GM12878 (cell line): ENCODE data around the gene NTM. TPM values are rescaled to one million over a fixed set of nuclear protein-coding genes. Genes with fewer than 3 reads are reported as not detected.

ENCODE experiments used
- ATAC-seq: fragments of 200-7000 bp; cut with Tn5 transposase; 3 replicates; pipeline ENCODE4 v1.9.1; 2020; ENCODE audit warnings: mild to moderate bottlenecking, moderate library complexity
- BruUV-seq: library from RNA; stranded (reverse); fragments of 400-500 nt; replicated peaks from 2 replicates; lab custom pipeline; 2021; lab: Mats Ljungman, UMichigan
- CTCF ChIA-PET: fragments of 300-600 bp; sonication (Branson Sonifier 250); formaldehyde crosslinking; extraction: SDS; loops from one replicate; lab custom pipeline; 2021; ENCODE audit warnings: inconsistent platforms; lab: Yijun Ruan, JAX
- POLR2A ChIA-PET: fragments of 350-600 bp; formaldehyde crosslinking; extraction: SDS; loops from one replicate; lab custom pipeline; 2021; ENCODE audit warnings: inconsistent platforms; lab: Charles Lee
- RAD21 ChIA-PET: fragments of 300-600 bp; sonication (Branson Sonifier 250); formaldehyde crosslinking; loops from one replicate; lab custom pipeline; 2023; ENCODE audit warnings: antibody characterized with exemption; ENCODE audit not compliant: unreplicated experiment; lab: Charles Lee
- SMC1A ChIA-PET: fragments of 300-600 bp; sonication (Branson Sonifier 250); formaldehyde crosslinking; loops from one replicate; lab custom pipeline; 2023; ENCODE audit not compliant: unreplicated experiment, uncharacterized antibody; lab: Charles Lee
- DNase-seq: peaks from one replicate; pipeline ENCODE4 v3.0.0-alpha.2; 2011; ENCODE audit warnings: low read depth, low spot score
- FAIRE-seq: peaks from 3 replicates; lab custom pipeline; 2011; peaks lifted over from hg19 to GRCh38; lab: Jason Lieb, UNC
- H2AFZ ChIP-seq: 2 replicates; pipeline ENCODE4 v1.6.0; 2011; ENCODE audit warnings: low read depth, low read length, control low read depth; ENCODE audit not compliant: control insufficient read depth
- H3K27ac ChIP-seq: 2 replicates; pipeline ENCODE4 v1.5.1; 2011; ENCODE audit warnings: control low read depth; ENCODE audit not compliant: control insufficient read depth, insufficient read depth
- H3K27me3 ChIP-seq, 2 experiments: replicated peaks in 1 of 2; 2 replicates each; pipeline versions ENCODE4 v1.6.0 to v1.6.1; 2011; ENCODE audit warnings: low read length in 1 of 2; ENCODE audit not compliant: control insufficient read depth in 2 of 2, insufficient read depth in 2 of 2
- H3K36me3 ChIP-seq, 2 experiments: 2 replicates each; pipeline ENCODE4 v1.5.1; 2011; ENCODE audit warnings: low read length in 1 of 2; ENCODE audit not compliant: control insufficient read depth in 2 of 2, insufficient read depth in 2 of 2
- H3K4me1 ChIP-seq: 2 replicates; pipeline ENCODE4 v1.6.1; 2011; ENCODE audit warnings: mild to moderate bottlenecking, low read length, moderate library complexity, mixed read lengths; ENCODE audit not compliant: control insufficient read depth, insufficient read depth
- H3K4me2 ChIP-seq: 2 replicates; pipeline ENCODE4 v1.6.0; 2011; ENCODE audit warnings: control low read depth; ENCODE audit not compliant: control insufficient read depth, insufficient read depth
- H3K4me3 ChIP-seq: fragments of 200-600 bp; sonication (generic); 2 replicates; pipeline ENCODE4 v1.5.1; 2016
- H3K79me2 ChIP-seq: 2 replicates; pipeline ENCODE4 v1.6.0; 2011; ENCODE audit warnings: low read length; ENCODE audit not compliant: control insufficient read depth, insufficient read depth
- H3K9ac ChIP-seq: 2 replicates; pipeline ENCODE4 v1.8.0; 2011; ENCODE audit warnings: low read length, control low read depth, mixed read lengths; ENCODE audit not compliant: control insufficient read depth, insufficient read depth
- H3K9me3 ChIP-seq: replicated peaks from 3 replicates; pipeline ENCODE4 v1.5.1; 2011; ENCODE audit warnings: mild to moderate bottlenecking, low read length; ENCODE audit not compliant: control insufficient read depth, insufficient read depth
- H4K20me1 ChIP-seq: 2 replicates; pipeline ENCODE4 v1.6.0; 2011; ENCODE audit not compliant: control insufficient read depth, insufficient read depth
- CREM ChIP-seq: IDR thresholded peaks from 2 replicates; pipeline ENCODE4 v1.6.1; 2014; ENCODE audit warnings: antibody characterized with exemption, low read depth
- FOXK2 ChIP-seq: fragments of 450-650 bp; IDR thresholded peaks from 2 replicates; pipeline ENCODE4 v1.6.1; 2017; ENCODE audit warnings: mild to moderate bottlenecking, moderate library complexity
- IKZF1 ChIP-seq: fragments of 450-650 bp; conservative IDR thresholded peaks from 2 replicates; pipeline ENCODE4 v1.6.1; 2017; ENCODE audit warnings: antibody characterized with exemption, mild to moderate bottlenecking
- KLF5 ChIP-seq: fragments of 450-650 bp; IDR thresholded peaks from 2 replicates; pipeline ENCODE4 v1.6.1; 2014; ENCODE audit warnings: mild to moderate bottlenecking; ENCODE audit not compliant: partially characterized antibody
- MEF2B ChIP-seq: fragments of 450-650 bp; IDR thresholded peaks from 2 replicates; pipeline ENCODE4 v1.6.1; 2018; ENCODE audit warnings: mild to moderate bottlenecking, moderate library complexity; ENCODE audit not compliant: partially characterized antibody, poor library complexity, severe bottlenecking
- NR2C1 ChIP-seq: fragments of 450-650 bp; IDR thresholded peaks from 2 replicates; pipeline ENCODE4 v1.6.1; 2017; ENCODE audit warnings: antibody characterized with exemption, mild to moderate bottlenecking, moderate library complexity
- NR2C2 ChIP-seq: IDR thresholded peaks from 2 replicates; pipeline ENCODE4 v1.6.1; 2011; ENCODE audit warnings: borderline replicate concordance, low read depth; ENCODE audit not compliant: control insufficient read depth, insufficient read length
- SUPT20H ChIP-seq: IDR thresholded peaks from 2 replicates; pipeline ENCODE4 v1.6.1; 2011; ENCODE audit warnings: low read depth, mild to moderate bottlenecking, low read length, moderate library complexity, borderline replicate concordance; ENCODE audit not compliant: control insufficient read depth
- ZNF384 ChIP-seq: IDR thresholded peaks from 2 replicates; pipeline ENCODE4 v1.6.1; 2012; ENCODE audit warnings: low read depth, mild to moderate bottlenecking, low read length, improper control_type of control experiment, borderline replicate concordance
- ZNF592 ChIP-seq: fragments of 450-650 bp; IDR thresholded peaks from 2 replicates; pipeline ENCODE4 v1.6.1; 2017; ENCODE audit warnings: mild to moderate bottlenecking, moderate library complexity
- WGBS: methylation state at CpG from one replicate; pipeline ENCODE4 v1.1.6; 2016; ENCODE audit warnings: low lambda C conversion rate; ENCODE audit not compliant: insufficient replicate concordance, insufficient coverage; ENCODE audit errors: missing lambda C conversion rate; 5-methylcytosine and 5-hydroxymethylcytosine counted together
- in situ Hi-C: fragments of 300-500 bp; cut with MboI; formaldehyde crosslinking; loops from 9 replicates; pipeline ENCODE4 v1.14.3; 2018; ENCODE audit warnings: mixed read lengths
- intact Hi-C: fragments of 100-400 bp; cut with micrococcal nuclease; formaldehyde crosslinking; loops from one replicate; pipeline ENCODE4 v1.14.2; 2022; ENCODE audit not compliant: unreplicated experiment
- polyA plus RNA-seq, 11 experiments: library from polyadenylated mRNA; depleted of rRNA in 4 of 11; unstranded in 6 of 11; stranded (reverse) in 5 of 11; fragments of >200 nt; fragmentation: Nextera tagmentation in 4 of 11; fragmentation: Illumina TruSeq in 1 of 11; extraction: Ambion mirVana in 4 of 11; extraction: Trizol in 1 of 11; gene quantifications; 1 replicate in 1 of 11; 2 replicates in 10 of 11; pipeline versions ENCODE4 v1.2.1 to v1.2.3, GENCODE V29; 2011 to 2016; ENCODE audit warnings: inconsistent platforms in 2 of 11, missing spikeins in 2 of 11, low read depth in 1 of 11
- total RNA-seq, 4 experiments: library from RNA; depleted of rRNA in 3 of 4; stranded (reverse); fragments of >200 nt in 3 of 4; fragmentation: Illumina TruSeq in 1 of 4; extraction: Trizol in 1 of 4; gene quantifications; 2 replicates each; pipeline versions ENCODE4 v1.2.1 to v1.2.3, GENCODE V29; 2013 to 2021

NTM gene
- total and polyA plus RNA-seq, 10 of the 15 experiments (the other 5 are each of a cell fraction or from before 2014, with no cell fraction given) = not detected

GRCh38 chr11:132131047-132131446 is 760.6 kb downstream of the NTM start:
- no peaks in the 10 kb centered on the region for H3K4me1 ChIP-seq
- intact Hi-C loops = no loop called here
- in situ Hi-C loops = no loop called here
- H3K36me3 ChIP-seq = no peaks in the 10 kb centered on the region
- no peak overlapping the region for H3K4me3 ChIP-seq
- ChIA-PET CTCF (interaction anchor here (0.7 to 2.0 kb wide), 2 partner anchors 167 to 263 kb away, joined by 3 to 7 read pairs; no protein-coding TSS in a partner anchor), RAD21 (no interaction called here), POLR2A (no interaction called here), SMC1A (no interaction called here)
- H3K27ac ChIP-seq = no peak overlapping the region
- H3K27me3 ChIP-seq = peaks cover 0 to 2% of the 10 kb centered on the region in 2 experiments; a peak in 2 of 4 replicates
- H3K9ac ChIP-seq = no peak overlapping the region
- TF ChIP-seq SUPT20H = no peak
- TF ChIP-seq ZNF592 = no peak
- TF ChIP-seq MEF2B = no peak
- no peak for TF ChIP-seq ZNF384
- TF ChIP-seq KLF5 = no peak
- no peak for TF ChIP-seq CREM
- no peak for TF ChIP-seq FOXK2
- no peak for TF ChIP-seq NR2C1
- TF ChIP-seq IKZF1 = no peak
- no peak for TF ChIP-seq NR2C2
- no peaks in the 10 kb centered on the region for H3K79me2 ChIP-seq
- no peak for ATAC-seq
- no peak overlapping the region for H3K4me2 ChIP-seq
- no peak overlapping the region for H2AFZ ChIP-seq
- no TSS peak for BruUV-seq
- no peak for DNase-seq
- no peaks in the 10 kb centered on the region for H4K20me1 ChIP-seq
- 44% methylated on average over 4 of the region's 4 CpGs for WGBS
- H3K9me3 ChIP-seq = no peaks in the 10 kb centered on the region
- no peak for FAIRE-seq
